ENCODE data around the gene TWIST1. TPM values are rescaled to one million over a fixed set of nuclear protein-coding genes. Genes with fewer than 3 reads are reported as not detected.

TWIST1 gene
- total RNA-seq, 2 donors from 2014 or later = 1.6 to 6.4 TPM

DNA sequence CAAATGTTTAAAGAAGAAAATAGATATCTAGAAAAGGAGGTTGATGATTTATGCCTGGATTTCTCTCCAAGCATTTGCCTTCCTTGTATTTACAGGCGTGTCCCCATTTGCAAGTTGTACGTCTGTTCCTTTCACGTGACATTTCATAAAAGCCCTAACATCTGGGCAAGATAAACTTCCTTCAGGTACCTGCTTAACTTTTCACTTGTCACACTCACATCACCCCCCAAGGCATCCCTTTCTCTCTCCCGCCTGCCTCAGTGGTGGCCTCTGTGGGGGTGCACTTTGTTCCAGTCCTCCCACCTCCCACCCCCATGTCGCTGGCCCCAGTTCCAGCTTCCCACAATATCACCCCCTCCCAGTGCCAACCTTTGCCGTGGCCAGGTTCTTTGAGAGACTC is 6.7 kb downstream of the TWIST1 start:
- intact Hi-C loops (cut with DNase I) = no loop called here
- WGBS = 35% methylated on average over 6 of the region's 6 CpGs
- H3K36me3 ChIP-seq = no peaks in the 10 kb centered on the region
- no peak for DNase-seq (ENCODE audit: low spot score)
- no peaks in the 10 kb centered on the region for H3K4me1 ChIP-seq (replicated peaks)
- TF ChIP-seq CTCF (IDR thresholded peaks at IDR 0.05) (no peak), POLR2AphosphoS5 (IDR thresholded peaks at IDR 0.05) (no peak), POLR2A (IDR thresholded peaks at IDR 0.05) (no peak)
- no peak overlapping the region for H3K27ac ChIP-seq
- peaks cover 13% of the 10 kb centered on the region for H3K27me3 ChIP-seq (replicated peaks; ENCODE audit: insufficient read depth)
- H3K4me3 ChIP-seq = no peak overlapping the region
- no peaks in the 10 kb centered on the region for H3K9me3 ChIP-seq

DNA sequence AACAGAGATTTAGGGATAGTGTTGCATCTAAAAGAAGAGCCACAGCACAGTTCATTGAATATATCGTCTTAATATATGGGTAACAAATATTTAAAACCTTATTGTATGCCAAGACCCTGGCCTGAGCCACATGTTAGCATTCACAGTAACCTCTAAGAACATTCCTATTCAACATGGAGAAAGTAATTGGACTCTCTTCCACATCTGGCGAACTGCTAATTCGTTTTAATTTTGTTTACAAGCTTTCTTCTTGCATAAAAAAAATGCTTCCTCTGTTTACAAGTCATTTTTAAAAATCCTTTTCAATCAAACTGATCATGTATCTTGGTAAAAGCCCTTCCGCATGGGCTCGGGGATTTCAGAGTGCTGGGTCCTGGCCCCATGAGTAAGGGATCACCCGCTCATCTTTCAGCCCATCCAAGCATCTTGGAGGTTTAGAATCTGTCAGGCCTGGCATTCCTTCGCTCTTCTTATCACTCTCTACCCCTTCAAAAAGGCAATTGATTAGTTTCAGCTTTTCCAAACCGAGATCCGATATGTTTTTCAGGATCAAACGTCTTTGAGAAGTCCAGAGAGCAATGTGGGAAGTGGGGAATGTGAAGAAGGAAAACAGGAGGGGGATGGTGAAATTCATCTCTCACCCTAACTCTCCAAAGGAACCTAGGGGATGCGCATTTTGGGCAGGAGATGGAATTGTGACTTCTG is 7.3 kb downstream of the TWIST1 start:
- TF ChIP-seq POLR2A (IDR thresholded peaks at IDR 0.05) (no peak), CTCF (IDR thresholded peaks at IDR 0.05) (no peak), POLR2AphosphoS5 (IDR thresholded peaks at IDR 0.05) (no peak)
- no peak overlapping the region for H3K4me3 ChIP-seq

DNA sequence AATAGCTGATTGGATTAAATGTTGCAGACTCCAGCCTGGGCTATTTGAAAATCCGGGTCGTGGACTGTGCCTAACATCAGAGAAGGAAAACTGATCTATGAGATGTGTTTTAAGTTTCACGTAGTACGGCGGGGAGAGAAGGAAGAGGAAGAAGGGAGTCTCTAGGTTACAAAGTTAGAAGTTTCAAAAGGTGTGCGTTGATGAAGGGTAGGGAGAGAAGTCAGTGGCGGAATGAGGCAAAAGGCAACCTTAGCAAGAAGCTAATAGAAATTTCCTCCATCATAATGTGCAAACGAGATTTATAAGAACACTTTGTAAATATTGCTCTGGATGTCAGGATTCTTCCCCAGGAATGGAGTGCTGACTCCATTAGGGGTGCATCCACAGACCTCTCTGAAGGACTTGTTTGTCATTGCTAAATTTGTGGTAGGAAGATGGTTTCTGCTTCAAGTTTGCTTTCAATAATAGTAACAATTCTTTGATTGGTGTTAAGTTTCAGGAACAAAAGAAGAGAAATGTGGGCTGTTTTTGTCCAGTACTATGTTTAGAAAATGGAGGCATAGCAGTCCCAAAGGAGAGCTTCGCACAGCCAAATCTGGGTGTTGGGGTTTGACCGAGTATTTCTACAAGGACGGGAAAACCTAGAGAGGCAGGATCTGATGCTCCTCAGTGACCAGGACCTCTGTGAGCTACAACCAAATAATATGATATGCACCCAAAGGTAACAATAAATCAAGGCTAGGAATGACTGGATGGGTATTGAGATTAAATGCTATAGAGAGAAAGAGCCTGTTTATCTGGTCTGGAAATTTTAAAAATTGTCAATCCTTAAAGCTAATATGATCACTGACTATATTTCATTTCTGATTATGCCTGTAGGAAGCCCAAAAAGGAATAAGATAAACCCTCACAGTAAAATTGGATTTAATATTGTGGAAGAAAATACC is 8.2 kb downstream of the TWIST1 start:
- H3K9me3 ChIP-seq = no peaks in the 10 kb centered on the region
- no peak for TF ChIP-seq POLR2AphosphoS5 (IDR thresholded peaks at IDR 0.05)
- TF ChIP-seq CTCF (IDR thresholded peaks at IDR 0.05) = no peak
- TF ChIP-seq POLR2A (IDR thresholded peaks at IDR 0.05) = no peak
- H3K4me3 ChIP-seq = no peak overlapping the region
- H3K4me1 ChIP-seq (replicated peaks) = no peaks in the 10 kb centered on the region
- intact Hi-C loops (cut with DNase I) = no loop called here
- 43% methylated on average over 11 of the region's 11 CpGs for WGBS
- no peak overlapping the region for H3K27ac ChIP-seq
- H3K36me3 ChIP-seq = no peaks in the 10 kb centered on the region
- no peak for DNase-seq (ENCODE audit: low spot score)
- H3K27me3 ChIP-seq (replicated peaks; ENCODE audit: insufficient read depth) = peaks cover 10% of the 10 kb centered on the region

More for the DNA sequence above, 7.3 kb downstream of the TWIST1 start:
- Histone ChIP-seq H3K27me3 (replicated peaks; ENCODE audit: insufficient read depth) (peaks cover 13% of the 10 kb centered on the region), H3K27ac (no peak overlapping the region), H3K9me3 (no peaks in the 10 kb centered on the region), H3K4me1 (replicated peaks) (no peaks in the 10 kb centered on the region), H3K36me3 (no peaks in the 10 kb centered on the region)
- intact Hi-C loops (cut with DNase I) = no loop called here
- WGBS = 47% methylated on average over 11 of the region's 11 CpGs
- DNase-seq (ENCODE audit: low spot score) = no peak

DNA sequence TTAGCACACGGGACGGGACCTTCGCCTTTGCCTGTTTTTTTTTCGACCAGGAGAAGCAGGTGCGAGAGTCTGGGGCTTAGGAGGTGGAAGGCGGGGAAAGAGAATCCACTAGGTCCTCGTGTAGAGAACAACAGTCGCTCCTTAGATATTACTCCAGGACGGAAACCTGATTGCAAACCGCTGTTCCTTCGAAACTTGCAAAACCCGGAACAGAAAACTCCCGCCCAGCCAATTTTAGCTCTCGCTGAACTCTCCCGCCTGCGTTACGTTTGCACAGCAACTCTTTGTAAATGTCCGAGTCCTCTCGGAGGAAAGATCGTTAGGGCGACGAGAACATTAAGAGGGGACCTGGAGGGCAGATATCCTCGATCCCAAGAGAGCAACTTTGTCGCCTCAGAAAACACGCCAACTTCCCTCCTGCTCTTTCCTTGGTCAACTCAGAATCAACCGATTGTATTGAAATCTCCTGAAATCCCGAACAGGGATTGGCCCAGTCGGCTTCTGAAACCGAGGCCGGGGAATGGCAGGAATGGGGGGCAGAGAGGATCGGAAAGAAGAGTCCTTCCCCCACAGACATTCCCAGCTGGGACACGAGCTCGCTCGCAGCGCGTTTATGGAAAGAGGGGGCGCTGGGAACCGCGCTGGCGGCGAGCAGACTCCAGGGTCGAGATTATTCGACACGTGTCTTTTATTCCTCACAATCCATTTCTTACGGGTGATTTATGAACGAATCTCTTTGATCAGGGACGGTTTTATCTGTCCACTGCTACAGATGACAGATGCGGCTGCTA is 9.9 kb downstream of the TWIST1 start:
- TF ChIP-seq POLR2A (IDR thresholded peaks at IDR 0.05) (no peak), CTCF (IDR thresholded peaks at IDR 0.05) (no peak), POLR2AphosphoS5 (IDR thresholded peaks at IDR 0.05) (no peak)
- intact Hi-C loops (cut with DNase I) = no loop called here
- peak overlapping the region; percentile 36 to 40 for H3K27ac ChIP-seq
- no peaks in the 10 kb centered on the region for H3K9me3 ChIP-seq
- H3K4me1 ChIP-seq (replicated peaks) = no peaks in the 10 kb centered on the region
- no peaks in the 10 kb centered on the region for H3K36me3 ChIP-seq
- peaks cover 8% of the 10 kb centered on the region for H3K27me3 ChIP-seq (replicated peaks; ENCODE audit: insufficient read depth)
- peak overlapping the region; percentile 19 to 22 for H3K4me3 ChIP-seq
- no peak for DNase-seq (ENCODE audit: low spot score)
- 3% methylated on average over 48 of the region's 48 CpGs for WGBS
